ENCODE results near the gene SNAP23. TPM values are rescaled to one million over a fixed set of nuclear protein-coding genes. Genes with fewer than 3 reads are reported as not detected.

SNAP23 gene
- total RNA-seq, 1 experiment from 2014 or later = 63.2 TPM

- Histone ChIP-seq H4K5ac (ENCODE audit: insufficient read length, low read depth, low read length) (no peak overlapping the region), H3K4ac (ENCODE audit: low read depth, low read length) (no peak overlapping the region), H2AK5ac (ENCODE audit: insufficient read length, low read length) (no peak overlapping the region), H4K20me1 (ENCODE audit: control insufficient read depth, insufficient read depth, insufficient read length) (no peaks in the 10 kb centered on the region), H3K27ac (ENCODE audit: insufficient read length, low read depth, low read length) (no peak overlapping the region), H2BK20ac (ENCODE audit: low read depth, low read length, poor library complexity, severe bottlenecking) (no peak overlapping the region), H3K9me3 (ENCODE audit: control insufficient read depth, low read depth, low read length) (no peaks in the 10 kb centered on the region), H4K91ac (ENCODE audit: insufficient read length, low read depth, low read length) (no peak overlapping the region), H2BK12ac (ENCODE audit: insufficient read length, low read depth, low read length) (no peak overlapping the region), H3K79me1 (ENCODE audit: insufficient read depth, low read depth, low read length, poor library complexity, severe bottlenecking) (no peaks in the 10 kb centered on the region), H3K9ac (ENCODE audit: extremely low read depth, insufficient read length, low read length) (no peak overlapping the region), H2AFZ (ENCODE audit: low read length) (no peak overlapping the region), H3K4me1 (ENCODE audit: insufficient read depth, low read length) (no peaks in the 10 kb centered on the region), H3K18ac (ENCODE audit: insufficient read length, low read depth, low read length) (no peak overlapping the region), H3K4me2 (ENCODE audit: insufficient read depth, insufficient read length, low read length) (no peak overlapping the region), H4K8ac (replicated peaks; ENCODE audit: insufficient read length, low read depth, low read length) (no peak overlapping the region), H2BK5ac (ENCODE audit: insufficient read length, low read length) (no peak overlapping the region), H3K56ac (ENCODE audit: insufficient read length, low read depth, low read length) (no peak overlapping the region), H2BK120ac (ENCODE audit: low read depth, low read length, poor library complexity, severe bottlenecking) (no peak overlapping the region), H3K23ac (ENCODE audit: insufficient read length, low read depth, low read length) (no peak overlapping the region), H3K27me3 (ENCODE audit: insufficient read depth, low read length) (no peaks in the 10 kb centered on the region), H3T11ph (ENCODE audit: low read length) (no peak overlapping the region), H3K14ac (ENCODE audit: insufficient read depth, low read length) (no peak overlapping the region), H3K23me2 (ENCODE audit: insufficient read length, low read depth, low read length, poor library complexity, severe bottlenecking) (no peaks in the 10 kb centered on the region), H2BK15ac (ENCODE audit: low read depth, low read length) (no peak overlapping the region), H3K79me2 (ENCODE audit: insufficient read depth, low read length) (no peaks in the 10 kb centered on the region)
- Mint-ChIP-seq H3K36me3 (ENCODE audit: insufficient read depth in 1 of 3, low read depth in 3 of 3) (peaks cover 13 to 66% (median 43%) of the 10 kb centered on the region in 3 experiments; a peak in 6 of 7 replicates), H3K4me3 (no peak overlapping the region), H3K27me3 (ENCODE audit: low read depth) (no peaks in the 10 kb centered on the region), H3K9me3 (no peaks in the 10 kb centered on the region), H3K27ac (no peak overlapping the region), H3K4me1 (no peaks in the 10 kb centered on the region)
- DNase-seq = no peak
- TF ChIP-seq CTCF (conservative IDR thresholded peaks at IDR 0.05) = no peak
- WGBS (ENCODE audit: extremely low coverage, insufficient read length, low lambda C conversion rate) = no CpG with 5 or more reads among the region's 3 CpGs
These were observed 33.5 kb downstream of the SNAP23 start for GRCh38 chr15:42528970-42529369.
